ENCODE measurements around the gene CCDC106. TPM values are rescaled to one million over a fixed set of nuclear protein-coding genes. Genes with fewer than 3 reads are reported as not detected.
A peak's percentile ranks its signal among the peaks of the same experiment; 100 is the strongest.

Gene CCDC106
- total RNA-seq, 1 donor from 2014 or later = 17.9 TPM

- DNase-seq (ENCODE audit: low read depth) = no peak
- no peak overlapping the region for H3K4me3 ChIP-seq (ENCODE audit: low read depth, low read length)
- TF ChIP-seq CTCF (conservative IDR thresholded peaks at IDR 0.05; ENCODE audit: low read depth, low read length) = no peak
Observed at GRCh38 chr19:55620410-55621204, 27.4 kb upstream of the CCDC106 start.

DNA sequence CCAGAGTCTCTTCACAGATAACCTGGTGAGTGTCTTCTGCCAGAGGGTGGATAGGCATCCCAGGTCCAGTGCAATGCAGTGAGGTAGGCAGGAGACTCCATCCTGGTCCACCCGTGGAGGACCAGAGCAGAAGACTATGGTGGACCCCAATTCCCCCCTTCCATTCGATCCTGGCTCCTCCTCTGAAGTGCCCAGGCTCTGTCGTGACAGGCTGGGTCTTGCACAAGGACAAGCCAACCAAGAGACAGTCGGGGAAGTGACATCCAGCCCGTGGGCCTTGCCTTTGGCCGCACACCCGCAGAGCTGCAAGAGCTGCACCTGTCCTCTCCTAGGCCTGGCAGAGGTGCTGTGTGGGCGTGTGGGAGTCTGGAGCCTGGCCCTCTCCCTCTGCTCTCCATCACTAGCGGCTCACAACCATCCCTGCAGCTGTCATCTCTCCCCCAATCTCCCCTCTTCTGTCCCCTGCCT lies 26.8 kb upstream of the CCDC106 start:
- no peak for DNase-seq (ENCODE audit: low read depth)
- no peak for TF ChIP-seq CTCF (conservative IDR thresholded peaks at IDR 0.05; ENCODE audit: low read depth, low read length)
- H3K4me3 ChIP-seq (ENCODE audit: low read depth, low read length) = no peak overlapping the region

GRCh38 chr19:55621673-55622231 lies 26.3 kb upstream of the CCDC106 start:
- DNase-seq (ENCODE audit: low read depth) = no peak
- no peak for TF ChIP-seq CTCF (conservative IDR thresholded peaks at IDR 0.05; ENCODE audit: low read depth, low read length)

DNA sequence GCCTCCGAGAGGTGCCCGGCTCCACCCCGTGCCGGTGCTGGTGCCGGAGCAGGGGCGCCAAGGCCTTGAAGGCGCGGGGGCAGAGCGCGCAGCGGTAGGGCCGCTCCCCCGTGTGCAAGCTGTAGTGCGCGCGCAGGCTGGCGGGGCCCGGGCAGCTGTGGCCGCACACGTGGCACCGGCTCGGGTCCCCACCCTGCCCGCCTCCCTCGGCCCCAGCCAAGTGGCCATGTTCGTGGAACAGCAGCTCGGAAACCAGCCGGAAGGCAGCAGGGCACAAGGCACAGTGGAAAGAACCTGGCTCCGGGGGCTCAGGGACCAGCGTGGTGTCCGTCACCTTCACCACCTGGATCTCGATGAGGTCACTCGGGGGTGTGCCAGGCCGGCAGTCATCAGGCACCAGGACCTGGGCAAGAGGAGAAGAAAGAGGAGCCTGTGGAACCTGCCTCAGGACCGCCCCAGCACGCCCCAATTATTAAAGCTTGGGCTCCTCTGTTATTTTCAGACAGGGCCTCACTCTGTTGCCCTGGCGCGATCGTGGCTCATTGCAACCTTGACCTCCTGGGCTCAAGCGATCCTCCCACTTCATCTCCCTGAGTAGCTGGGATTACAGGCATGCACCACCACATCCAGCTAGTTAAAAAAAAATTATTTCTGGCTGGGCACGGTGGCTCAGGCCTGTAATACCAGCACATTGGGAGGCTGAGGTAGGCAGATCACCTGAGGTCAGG lies 25.6 kb upstream of the CCDC106 start:
- no peak overlapping the region for H3K4me3 ChIP-seq (ENCODE audit: low read depth, low read length)
- no peak for DNase-seq (ENCODE audit: low read depth)
- TF ChIP-seq CTCF (conservative IDR thresholded peaks at IDR 0.05; ENCODE audit: low read depth, low read length) = no peak

More at GRCh38 chr19:55621673-55622231, 26.3 kb upstream of the CCDC106 start:
- H3K4me3 ChIP-seq (ENCODE audit: low read depth, low read length) = no peak overlapping the region

DNA sequence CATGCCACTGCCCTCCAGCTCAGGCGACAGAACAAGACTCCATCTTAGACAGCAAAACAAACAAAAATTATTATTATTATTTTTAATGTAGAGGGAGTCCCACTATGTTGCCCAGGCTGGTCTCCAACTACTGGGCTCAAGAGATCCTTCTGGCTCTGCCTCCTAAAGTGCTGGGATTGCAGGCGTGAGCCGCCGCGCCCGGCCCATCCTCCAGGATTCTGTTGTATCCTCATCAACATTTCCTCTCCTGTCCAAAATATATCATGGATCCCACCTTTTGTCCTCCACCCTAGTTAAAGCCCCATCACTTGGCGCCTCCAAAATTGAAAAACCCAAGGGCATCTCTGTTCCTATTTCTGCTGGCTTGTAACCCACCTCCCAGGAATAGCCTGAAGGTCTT lies 24.9 kb upstream of the CCDC106 start:
- no peak overlapping the region for H3K4me3 ChIP-seq (ENCODE audit: low read depth, low read length)
- DNase-seq (ENCODE audit: low read depth) = no peak
- TF ChIP-seq CTCF (conservative IDR thresholded peaks at IDR 0.05; ENCODE audit: low read depth, low read length) = no peak

DNA sequence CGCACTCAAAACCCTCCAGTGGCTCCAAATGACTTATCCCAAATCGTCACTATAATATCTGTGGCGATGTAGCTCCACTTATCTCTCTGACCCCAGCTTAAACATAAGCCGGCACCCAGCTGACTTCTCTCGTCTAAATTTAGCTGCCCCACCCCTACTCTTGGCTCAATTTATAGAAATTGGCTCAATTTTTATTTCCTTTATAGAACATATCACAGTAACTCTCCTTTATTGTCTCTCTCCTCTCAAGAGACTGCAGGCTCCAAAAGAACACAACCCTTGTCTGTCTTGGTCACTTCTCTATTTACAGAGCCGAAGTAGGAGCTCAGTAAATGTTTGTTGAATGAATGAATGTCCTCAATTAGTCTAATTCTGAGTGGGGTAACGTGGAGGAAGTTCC lies 24.5 kb upstream of the CCDC106 start:
- peak overlapping the region; percentile 18 for H3K4me3 ChIP-seq (ENCODE audit: low read depth, low read length)
- TF ChIP-seq CTCF (conservative IDR thresholded peaks at IDR 0.05; ENCODE audit: low read depth, low read length) = no peak
- no peak for DNase-seq (ENCODE audit: low read depth)

Measured in epithelial cell of proximal tubule (primary cell).